ENCODE measurements around the gene CFLAR. TPM values are rescaled to one million over a fixed set of nuclear protein-coding genes. Genes with fewer than 3 reads are reported as not detected.

CFLAR gene
- total RNA-seq, 1 donor from 2014 or later: 11.4 TPM

GRCh38 chr2:201072201-201072530, 43.8 kb upstream of the CFLAR start:
- Mint-ChIP-seq H3K36me3 (no peaks in the 10 kb centered on the region), H3K4me3 (peak overlapping the region; percentile 97), H3K4me1 (peaks cover 26% of the 10 kb centered on the region), H3K9me3 (no peaks in the 10 kb centered on the region), H3K27ac (peak overlapping the region; percentile 98), H3K27me3 (ENCODE audit: insufficient read depth, low read depth) (peaks cover 2% of the 10 kb centered on the region)
- H3K9me3 ChIP-seq (ENCODE audit: low read depth): no peaks in the 10 kb centered on the region
- peak overlapping the region; percentile 88 for H3K4me3 ChIP-seq
- H3K4me2 ChIP-seq: peak overlapping the region; percentile 97
- peak overlapping the region; percentile 96 for H2AFZ ChIP-seq (replicated peaks)
- peaks cover 15% of the 10 kb centered on the region for H3F3A ChIP-seq (ENCODE audit: low read depth)
- H4K20me1 ChIP-seq (ENCODE audit: low read depth): no peaks in the 10 kb centered on the region
- H3K36me3 ChIP-seq: no peaks in the 10 kb centered on the region
- H3K27ac ChIP-seq: peak overlapping the region; percentile 84
- peak overlapping the region; percentile 86 for H3K9ac ChIP-seq
- H3K79me2 ChIP-seq (ENCODE audit: low read depth): peaks cover 62% of the 10 kb centered on the region
- TF ChIP-seq CTCF (IDR thresholded peaks at IDR 0.05) (no peak), EZH2phosphoT487 (IDR thresholded peaks at IDR 0.05) (no peak), EZH2 (IDR thresholded peaks at IDR 0.05) (no peak)
- no peaks in the 10 kb centered on the region for H3K27me3 ChIP-seq
- peaks cover 11% of the 10 kb centered on the region for H3K4me1 ChIP-seq
- no peak for DNase-seq (ENCODE audit: low spot score)

GRCh38 chr2:201073071-201073470, 42.9 kb upstream of the CFLAR start:
- no peaks in the 10 kb centered on the region for H3K36me3 ChIP-seq
- peaks cover 53% of the 10 kb centered on the region for H3K79me2 ChIP-seq (ENCODE audit: low read depth)
- H3F3A ChIP-seq (ENCODE audit: low read depth): peaks cover 15% of the 10 kb centered on the region
- DNase-seq (ENCODE audit: low spot score): no peak
- Mint-ChIP-seq H3K27ac (no peak overlapping the region), H3K4me3 (peak overlapping the region; percentile 97), H3K9me3 (no peaks in the 10 kb centered on the region), H3K36me3 (no peaks in the 10 kb centered on the region), H3K27me3 (ENCODE audit: insufficient read depth, low read depth) (peaks cover 2% of the 10 kb centered on the region), H3K4me1 (peaks cover 26% of the 10 kb centered on the region)
- no peak overlapping the region for H2AFZ ChIP-seq (replicated peaks)
- H3K4me3 ChIP-seq: peak overlapping the region; percentile 88
- H3K27ac ChIP-seq: no peak overlapping the region
- peak overlapping the region; percentile 97 for H3K4me2 ChIP-seq
- no peak overlapping the region for H3K9ac ChIP-seq
- no peaks in the 10 kb centered on the region for H3K27me3 ChIP-seq
- no peaks in the 10 kb centered on the region for H4K20me1 ChIP-seq (ENCODE audit: low read depth)
- TF ChIP-seq EZH2 (IDR thresholded peaks at IDR 0.05): no peak
- no peak for TF ChIP-seq EZH2phosphoT487 (IDR thresholded peaks at IDR 0.05)
- no peak for TF ChIP-seq CTCF (IDR thresholded peaks at IDR 0.05)
- H3K4me1 ChIP-seq: peaks cover 11% of the 10 kb centered on the region
- no peaks in the 10 kb centered on the region for H3K9me3 ChIP-seq (ENCODE audit: low read depth)

GRCh38 chr2:201074996-201075395, 41.0 kb upstream of the CFLAR start:
- Mint-ChIP-seq H3K9me3 (no peaks in the 10 kb centered on the region), H3K27ac (no peak overlapping the region), H3K4me3 (no peak overlapping the region), H3K27me3 (ENCODE audit: insufficient read depth, low read depth) (peaks cover 2% of the 10 kb centered on the region), H3K36me3 (peaks cover 2% of the 10 kb centered on the region), H3K4me1 (peaks cover 17% of the 10 kb centered on the region)
- TF ChIP-seq EZH2 (IDR thresholded peaks at IDR 0.05): no peak
- no peak for TF ChIP-seq CTCF (IDR thresholded peaks at IDR 0.05)
- TF ChIP-seq EZH2phosphoT487 (IDR thresholded peaks at IDR 0.05): no peak
- H3K9me3 ChIP-seq (ENCODE audit: low read depth): no peaks in the 10 kb centered on the region
- no peak overlapping the region for H3K27ac ChIP-seq
- peaks cover 35% of the 10 kb centered on the region for H3K79me2 ChIP-seq (ENCODE audit: low read depth)
- DNase-seq (ENCODE audit: low spot score): no peak
- no peak overlapping the region for H2AFZ ChIP-seq (replicated peaks)
- peaks cover 15% of the 10 kb centered on the region for H3F3A ChIP-seq (ENCODE audit: low read depth)
- no peaks in the 10 kb centered on the region for H4K20me1 ChIP-seq (ENCODE audit: low read depth)
- H3K4me3 ChIP-seq: no peak overlapping the region
- peaks cover 8% of the 10 kb centered on the region for H3K4me1 ChIP-seq
- H3K4me2 ChIP-seq: no peak overlapping the region
- H3K36me3 ChIP-seq: no peaks in the 10 kb centered on the region
- H3K27me3 ChIP-seq: no peaks in the 10 kb centered on the region
- H3K9ac ChIP-seq: no peak overlapping the region
